HFFc6 (cell line): Measurements from ENCODE around the gene BMP6. TPM values are rescaled to one million over a fixed set of nuclear protein-coding genes. Genes with fewer than 3 reads are reported as not detected.

Experiments used
- DNase-seq: peaks from one replicate; pipeline ENCODE4 v3.0.0-alpha.2; 2018
- H3K27ac Mint-ChIP-seq: 2 replicates; pipeline ENCODE4 v1.8.0; 2020; ENCODE audit warnings: mild to moderate bottlenecking, mixed read lengths
- H3K27me3 Mint-ChIP-seq: 2 replicates; pipeline ENCODE4 v1.8.0; 2021; ENCODE audit warnings: mild to moderate bottlenecking, moderate library complexity, mixed read lengths; ENCODE audit not compliant: insufficient read depth
- H3K36me3 Mint-ChIP-seq: 2 replicates; pipeline ENCODE4 v1.8.0; 2021; ENCODE audit warnings: low read depth, mixed read lengths
- H3K4me1 Mint-ChIP-seq: 2 replicates; pipeline ENCODE4 v1.8.0; 2020; ENCODE audit warnings: low read depth, mixed read lengths
- H3K4me3 Mint-ChIP-seq: 2 replicates; pipeline ENCODE4 v1.8.0; 2020; ENCODE audit warnings: mild to moderate bottlenecking, moderate library complexity, mixed read lengths
- H3K9me3 Mint-ChIP-seq: 2 replicates; pipeline ENCODE4 v1.8.0; 2020; ENCODE audit warnings: mild to moderate bottlenecking, mixed read lengths
- total RNA-seq, 6 experiments: library from RNA; stranded (reverse); fragmentation: NEBNext Ultra II Directional; extraction: Animal tissue kit (Norgen Biotek cat#: 25700); gene quantifications; 2 replicates in 1 of 6; 3 replicates in 5 of 6; pipeline ENCODE4 v1.2.3, GENCODE V29; 2021
- TF ChIP-seq, protein P1 (sequence below): fragments of 200-600 bp; sonication (generic); IDR thresholded peaks from 2 replicates; pipeline ENCODE4 v1.5.0; 2021; ENCODE audit warnings: antibody characterized with exemption, mild to moderate bottlenecking

BMP6 gene
- total RNA-seq, 6 experiments from 2014 or later, result 0.05 to 0.43 (median 0.11) TPM; not detected in 1

DNA sequence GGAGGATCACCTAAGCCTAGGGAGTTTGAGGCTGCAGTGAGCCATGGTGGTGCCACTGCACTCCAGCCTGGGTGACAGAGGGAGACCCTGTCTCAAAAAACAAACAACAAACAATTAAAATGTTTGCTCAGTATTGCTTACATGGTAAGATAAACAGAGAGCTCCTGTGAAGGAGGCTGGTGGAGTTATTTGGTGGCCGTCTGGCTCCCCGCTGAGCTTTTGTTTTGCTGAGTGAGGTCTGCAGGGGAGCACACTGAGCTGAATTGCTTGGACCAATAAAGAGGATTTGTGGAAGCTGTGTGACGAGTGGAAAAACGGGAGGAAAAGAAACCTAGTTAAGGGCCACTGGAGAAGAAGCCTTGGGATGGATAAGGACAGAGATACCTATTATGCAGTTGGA is 41.1 kb upstream of the BMP6 start:
- H3K4me1 Mint-ChIP-seq, result peaks cover 5% of the 10 kb centered on the region; the same call in 1 of the 2 replicates
- H3K27ac Mint-ChIP-seq, result no peak overlapping the region
- TF ChIP-seq, protein P1, sequence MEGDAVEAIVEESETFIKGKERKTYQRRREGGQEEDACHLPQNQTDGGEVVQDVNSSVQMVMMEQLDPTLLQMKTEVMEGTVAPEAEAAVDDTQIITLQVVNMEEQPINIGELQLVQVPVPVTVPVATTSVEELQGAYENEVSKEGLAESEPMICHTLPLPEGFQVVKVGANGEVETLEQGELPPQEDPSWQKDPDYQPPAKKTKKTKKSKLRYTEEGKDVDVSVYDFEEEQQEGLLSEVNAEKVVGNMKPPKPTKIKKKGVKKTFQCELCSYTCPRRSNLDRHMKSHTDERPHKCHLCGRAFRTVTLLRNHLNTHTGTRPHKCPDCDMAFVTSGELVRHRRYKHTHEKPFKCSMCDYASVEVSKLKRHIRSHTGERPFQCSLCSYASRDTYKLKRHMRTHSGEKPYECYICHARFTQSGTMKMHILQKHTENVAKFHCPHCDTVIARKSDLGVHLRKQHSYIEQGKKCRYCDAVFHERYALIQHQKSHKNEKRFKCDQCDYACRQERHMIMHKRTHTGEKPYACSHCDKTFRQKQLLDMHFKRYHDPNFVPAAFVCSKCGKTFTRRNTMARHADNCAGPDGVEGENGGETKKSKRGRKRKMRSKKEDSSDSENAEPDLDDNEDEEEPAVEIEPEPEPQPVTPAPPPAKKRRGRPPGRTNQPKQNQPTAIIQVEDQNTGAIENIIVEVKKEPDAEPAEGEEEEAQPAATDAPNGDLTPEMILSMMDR, result no peak
- H3K4me3 Mint-ChIP-seq, result no peak overlapping the region
- peaks cover 18% of the 10 kb centered on the region for H3K27me3 Mint-ChIP-seq
- no peak for DNase-seq
- H3K36me3 Mint-ChIP-seq, result no peaks in the 10 kb centered on the region
- H3K9me3 Mint-ChIP-seq, result no peaks in the 10 kb centered on the region

DNA sequence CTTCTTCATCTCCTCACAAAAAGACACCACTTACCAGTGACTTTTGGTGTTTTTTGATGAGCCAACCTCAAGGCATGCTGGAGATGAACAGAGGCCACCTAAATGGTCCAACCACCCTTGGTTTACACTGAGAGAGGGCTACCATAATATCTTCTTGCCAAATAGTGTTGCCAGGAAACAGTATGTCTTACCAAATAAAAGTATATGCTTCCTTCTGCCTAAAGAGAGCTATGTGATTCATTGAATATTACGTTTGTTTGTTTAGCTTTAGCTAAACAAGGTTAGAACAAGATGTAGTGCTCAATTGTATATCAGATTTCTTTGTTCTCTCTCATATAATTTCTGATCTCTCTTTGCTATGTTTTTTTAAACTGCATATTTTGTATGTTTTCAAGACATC is 40.6 kb upstream of the BMP6 start:
- Mint-ChIP-seq H3K27ac (no peak overlapping the region), H3K36me3 (no peaks in the 10 kb centered on the region), H3K9me3 (no peaks in the 10 kb centered on the region), H3K4me1 (peaks cover 5% of the 10 kb centered on the region; the same call in 1 of the 2 replicates), H3K27me3 (peaks cover 14% of the 10 kb centered on the region), H3K4me3 (no peak overlapping the region)
- DNase-seq, result no peak
- TF ChIP-seq, protein P1, result no peak

DNA sequence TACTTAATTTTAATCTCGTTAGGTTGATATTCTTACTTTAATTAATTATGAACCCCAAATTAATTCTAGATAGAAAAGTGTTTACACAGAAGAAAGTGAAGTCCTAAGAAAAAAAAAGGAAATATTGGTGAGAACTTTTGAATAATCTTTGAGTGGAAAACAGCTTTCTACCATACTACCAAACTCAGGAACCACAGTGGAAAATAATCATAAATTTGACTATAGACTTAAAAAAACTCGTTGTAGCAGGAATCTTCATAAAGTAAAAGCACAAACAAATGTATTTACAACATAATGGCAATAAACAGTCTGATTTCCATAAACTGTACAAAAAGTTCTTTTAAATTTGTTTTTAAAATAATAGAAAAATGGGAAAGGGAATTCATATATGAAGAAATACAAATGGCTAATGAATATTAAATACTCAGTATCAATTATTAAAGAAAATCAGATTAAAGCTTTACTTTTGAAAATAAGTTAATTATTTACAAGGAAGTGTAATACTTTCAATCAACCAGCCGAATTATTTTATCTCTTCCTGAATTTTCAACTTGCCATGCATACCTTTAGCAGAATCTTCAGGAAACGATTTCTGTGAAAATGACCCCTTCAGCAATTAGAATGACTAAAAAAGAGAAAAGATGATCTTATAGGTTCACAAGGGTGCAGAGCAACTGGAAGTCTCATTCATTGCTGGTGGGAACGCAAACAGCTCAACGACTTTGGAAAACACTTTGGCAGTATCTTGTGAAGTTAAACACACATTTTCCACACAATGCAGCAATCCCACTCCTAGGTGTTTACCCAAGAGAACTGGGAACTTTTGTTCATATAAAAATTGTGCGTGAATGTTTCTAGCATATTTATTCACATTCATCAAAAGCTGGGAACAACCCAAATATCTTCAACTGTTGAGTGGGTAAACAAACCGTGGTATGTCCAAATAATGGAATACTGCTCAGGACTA is 38.5 kb upstream of the BMP6 start:
- H3K9me3 Mint-ChIP-seq, result no peaks in the 10 kb centered on the region
- H3K4me1 Mint-ChIP-seq, result peaks cover 12% of the 10 kb centered on the region
- H3K36me3 Mint-ChIP-seq, result no peaks in the 10 kb centered on the region
- DNase-seq, result no peak
- peaks cover 8% of the 10 kb centered on the region for H3K27me3 Mint-ChIP-seq
- no peak overlapping the region for H3K27ac Mint-ChIP-seq
- H3K4me3 Mint-ChIP-seq, result no peak overlapping the region
- TF ChIP-seq, protein P1, result no peak

DNA sequence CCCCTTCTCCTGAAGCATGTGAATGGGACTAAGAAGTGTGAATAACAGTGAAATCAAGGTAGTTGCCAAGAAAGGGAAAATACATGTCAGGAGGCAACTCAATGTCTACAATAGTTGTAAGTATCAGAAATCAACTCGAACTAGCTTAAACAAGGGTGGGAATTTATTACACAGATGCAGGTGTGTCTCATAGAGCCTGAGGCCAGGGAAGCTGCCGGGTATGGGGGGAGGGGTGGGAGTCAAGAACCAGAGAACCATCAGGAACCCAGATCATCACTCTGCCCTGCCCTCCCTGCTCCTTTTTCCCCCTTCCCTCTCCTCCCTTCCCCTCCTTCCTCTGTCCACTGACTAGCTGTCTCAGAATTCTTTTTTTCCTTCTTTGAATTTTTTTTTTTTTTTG is 34.9 kb upstream of the BMP6 start:
- peaks cover 13% of the 10 kb centered on the region for H3K4me1 Mint-ChIP-seq
- H3K9me3 Mint-ChIP-seq, result no peaks in the 10 kb centered on the region
- no peak for DNase-seq
- no peak overlapping the region for H3K4me3 Mint-ChIP-seq
- H3K27ac Mint-ChIP-seq, result no peak overlapping the region
- TF ChIP-seq, protein P1, result no peak
- H3K36me3 Mint-ChIP-seq, result no peaks in the 10 kb centered on the region
- H3K27me3 Mint-ChIP-seq, result peaks cover 5% of the 10 kb centered on the region

DNA sequence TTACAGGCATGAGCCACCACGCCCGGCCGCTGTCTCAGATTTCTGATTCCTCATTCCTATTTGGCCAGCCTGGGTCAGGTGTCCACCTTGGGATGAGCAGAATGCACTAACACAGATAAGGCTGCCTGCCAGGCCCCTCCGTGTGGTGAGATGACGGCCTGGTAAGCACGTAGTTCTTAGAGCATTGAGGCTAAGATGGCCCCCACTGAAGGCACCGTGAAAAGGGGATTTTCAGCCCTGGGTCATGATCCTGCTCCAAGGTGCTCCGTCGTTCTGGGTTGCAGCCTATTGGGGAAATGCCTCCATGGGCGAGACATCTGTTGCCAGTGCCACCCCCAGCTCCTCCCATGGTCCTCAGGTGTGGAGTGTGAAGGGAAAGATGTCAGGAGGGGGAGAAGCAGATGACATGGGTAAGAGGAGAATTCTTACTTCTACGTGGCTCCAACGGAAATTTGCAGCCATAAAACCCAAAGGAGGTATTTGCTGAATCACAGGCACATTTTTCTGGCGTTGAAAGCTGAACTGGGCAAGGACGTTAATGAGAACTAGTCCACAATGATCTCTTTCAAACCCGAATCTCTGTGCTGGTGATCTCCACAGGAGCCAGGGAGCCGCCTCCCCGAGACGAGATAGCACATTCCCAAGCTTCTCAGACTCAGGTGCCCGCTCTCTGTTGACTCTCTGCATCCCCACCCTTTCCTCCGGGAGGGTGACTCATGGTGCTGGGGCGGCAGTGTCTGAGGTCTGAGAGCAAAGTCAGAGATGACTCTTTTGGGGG is 34.0 kb upstream of the BMP6 start:
- TF ChIP-seq, protein P1, result no peak
- Mint-ChIP-seq H3K27ac (peak overlapping the region; percentile 64), H3K9me3 (no peaks in the 10 kb centered on the region), H3K36me3 (no peaks in the 10 kb centered on the region), H3K27me3 (peaks cover 9% of the 10 kb centered on the region), H3K4me3 (peak overlapping the region; percentile 51), H3K4me1 (peaks cover 18% of the 10 kb centered on the region)
- DNase-seq, result peak; percentile 37
